Endometrial microvascular endothelial cells (primary cell): ENCODE data around the gene CPED1. TPM values are rescaled to one million over a fixed set of nuclear protein-coding genes. Genes with fewer than 3 reads are reported as not detected.

Experiments used
- in situ Hi-C: cut with HindIII; loops from 2 replicates; pipeline ENCODE4 v1.10.0; 2017; ENCODE audit warnings: low sequenced_read_pairs, low pct_unique_long_range_greater_than_20kb; ENCODE audit errors: inconsistent ontology term
- total RNA-seq: library from RNA; depleted of rRNA; stranded (reverse); fragments of >200 nt; gene quantifications from one replicate; pipeline ENCODE4 v1.2.3, GENCODE V29; 2015; ENCODE audit errors: inconsistent ontology term

Gene CPED1
- 4.9 TPM for total RNA-seq

GRCh38 chr7:120988591-120989256, at the start of gene CPED1:
CPED1 (plus strand) TSS chr7:120988711; CDS start chr7:120989622, 911 bp downstream.
- in situ Hi-C loops = no loop called here

- in situ Hi-C loops = no loop called here
Measured at GRCh38 chr7:120939345-120939744, 49.2 kb upstream of the CPED1 start.

DNA sequence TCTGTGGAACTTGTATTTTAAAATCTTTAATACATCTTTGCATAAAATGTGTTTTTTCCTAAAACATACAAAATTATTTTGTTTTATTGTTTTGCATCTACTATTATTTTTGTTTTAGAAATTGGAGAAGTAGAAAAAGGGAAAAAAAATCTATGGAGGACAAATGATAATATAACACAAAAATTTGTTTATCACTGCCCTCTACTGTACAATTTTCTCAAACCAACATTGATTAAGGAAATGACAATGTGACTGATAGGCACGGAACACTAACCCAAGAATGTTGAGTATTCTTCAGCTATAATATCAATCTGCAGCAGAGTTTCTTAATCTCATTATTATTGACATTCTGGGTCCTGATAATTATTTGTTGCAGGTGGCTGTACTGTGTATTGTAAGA, 47.4 kb upstream of the CPED1 start:
- in situ Hi-C loops = no loop called here

GRCh38 chr7:120941856-120942255, 46.7 kb upstream of the CPED1 start:
- in situ Hi-C loops = no loop called here

GRCh38 chr7:120942861-120943260, 45.6 kb upstream of the CPED1 start:
- in situ Hi-C loops = no loop called here

GRCh38 chr7:120944826-120945562, 43.5 kb upstream of the CPED1 start:
- in situ Hi-C loops = no loop called here

GRCh38 chr7:120947980-120948379, 40.5 kb upstream of the CPED1 start:
- in situ Hi-C loops = no loop called here

- in situ Hi-C loops = no loop called here
Measured at GRCh38 chr7:120949393-120949911, 39.1 kb upstream of the CPED1 start.

DNA sequence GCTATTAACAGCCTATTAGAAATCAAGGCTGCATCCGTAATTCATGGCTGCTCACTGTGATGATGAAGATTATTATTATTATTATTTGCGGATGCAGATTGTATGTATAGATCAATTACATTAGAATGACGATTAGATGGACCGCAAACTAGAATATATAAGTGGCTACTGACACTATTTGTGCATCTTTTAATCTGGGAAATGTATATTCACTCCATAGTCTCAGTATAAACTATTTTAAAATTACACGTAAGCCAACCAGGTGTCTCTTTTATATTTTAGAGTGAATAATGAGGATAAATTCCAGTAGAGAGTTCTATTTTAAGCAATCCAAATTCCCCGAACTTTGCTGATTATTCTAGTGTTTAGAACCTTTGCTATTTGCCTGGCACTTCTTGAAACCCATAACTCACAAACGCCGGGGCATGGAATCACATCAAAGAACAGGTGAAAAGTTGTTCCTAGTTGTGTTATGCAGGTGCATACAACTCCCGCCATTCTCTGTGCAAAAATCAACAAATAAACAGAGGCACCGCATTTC, 38.4 kb upstream of the CPED1 start:
- in situ Hi-C loops = no loop called here

- in situ Hi-C loops = no loop called here
Measured at GRCh38 chr7:120950539-120951308, 37.8 kb upstream of the CPED1 start, which contains the start of gene ING3. ING3 (plus strand) TSS chr7:120950777; CDS start chr7:120950897, 120 bp downstream.

DNA sequence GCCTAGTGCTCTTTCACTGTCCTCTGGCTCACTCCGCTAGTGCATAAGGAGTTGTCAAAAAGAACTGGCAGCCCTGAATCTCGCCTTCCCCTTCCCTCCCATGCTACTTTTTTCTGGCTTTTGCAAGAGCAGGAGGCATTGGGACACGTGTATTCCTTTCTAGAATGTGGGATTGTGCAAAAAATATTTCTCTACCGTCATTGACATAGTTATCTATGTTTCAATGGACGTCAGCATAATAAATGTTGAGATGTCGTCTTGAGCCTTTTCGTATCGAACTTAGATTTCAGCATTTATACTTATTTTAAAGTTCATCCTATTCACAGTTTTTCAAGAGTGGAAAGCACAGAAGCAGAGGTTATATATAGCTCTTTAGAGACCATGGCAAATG, 37.2 kb upstream of the CPED1 start:
- in situ Hi-C loops = no loop called here

GRCh38 chr7:120951826-120952225, 36.7 kb upstream of the CPED1 start:
- in situ Hi-C loops = no loop called here

- in situ Hi-C loops = no loop called here
Measured at GRCh38 chr7:120955577-120956149, 32.8 kb upstream of the CPED1 start.

DNA sequence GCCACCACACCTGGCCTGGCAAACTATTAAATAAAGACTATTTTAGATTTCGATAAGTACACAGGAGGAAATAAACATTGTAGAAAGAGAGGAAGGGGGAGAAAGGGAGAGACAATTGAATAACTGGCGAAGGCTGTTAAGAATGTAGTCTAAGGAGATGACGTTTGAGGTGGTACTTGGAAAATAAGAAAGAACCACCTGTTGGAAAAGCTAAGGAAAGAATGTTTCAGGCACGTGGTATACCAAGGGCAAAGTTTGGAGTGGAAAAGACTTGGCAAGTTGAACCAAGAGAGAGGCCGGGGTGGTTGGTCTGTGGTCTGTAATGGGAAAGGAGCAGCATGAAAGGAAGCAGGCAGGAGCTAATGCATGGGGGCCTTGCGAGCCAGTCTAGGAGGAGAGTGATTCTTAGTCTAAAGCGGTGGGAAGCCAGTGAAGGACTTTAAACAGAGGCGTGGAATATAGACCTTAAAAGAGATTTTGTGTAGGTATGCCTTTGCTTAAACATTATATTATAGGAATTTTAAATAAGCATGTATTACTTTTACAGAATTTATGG, 28.5 kb upstream of the CPED1 start:
- in situ Hi-C loops = no loop called here

GRCh38 chr7:120960714-120961113, 27.8 kb upstream of the CPED1 start:
- in situ Hi-C loops = no loop called here

DNA sequence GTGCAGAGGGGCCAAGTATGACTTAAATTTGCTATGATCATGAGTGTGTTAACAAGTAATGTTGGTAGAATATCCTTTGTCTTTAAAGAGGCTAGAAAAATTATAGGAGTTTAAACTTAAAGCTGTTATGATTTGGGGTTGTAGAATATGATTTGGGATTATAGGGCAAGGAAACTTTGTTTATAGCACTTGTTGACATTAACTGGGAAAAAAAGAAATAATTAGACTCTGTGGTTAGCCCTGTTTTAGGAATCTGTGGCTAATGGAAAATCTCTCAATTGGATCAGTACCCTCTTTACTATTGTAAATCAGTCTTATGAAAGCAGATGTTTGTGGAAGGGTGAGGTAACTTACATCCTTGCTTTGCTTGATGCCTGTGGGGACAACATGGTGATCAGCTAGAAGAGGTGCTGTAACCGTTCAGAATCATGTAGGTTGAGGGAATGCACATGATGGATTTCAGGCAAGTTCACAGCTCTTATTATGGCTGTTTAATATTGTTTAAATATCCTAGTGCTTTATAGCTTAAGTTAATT, 26.8 kb upstream of the CPED1 start:
- in situ Hi-C loops = no loop called here

- in situ Hi-C loops = no loop called here
Measured at GRCh38 chr7:120964088-120964487, 24.4 kb upstream of the CPED1 start.

DNA sequence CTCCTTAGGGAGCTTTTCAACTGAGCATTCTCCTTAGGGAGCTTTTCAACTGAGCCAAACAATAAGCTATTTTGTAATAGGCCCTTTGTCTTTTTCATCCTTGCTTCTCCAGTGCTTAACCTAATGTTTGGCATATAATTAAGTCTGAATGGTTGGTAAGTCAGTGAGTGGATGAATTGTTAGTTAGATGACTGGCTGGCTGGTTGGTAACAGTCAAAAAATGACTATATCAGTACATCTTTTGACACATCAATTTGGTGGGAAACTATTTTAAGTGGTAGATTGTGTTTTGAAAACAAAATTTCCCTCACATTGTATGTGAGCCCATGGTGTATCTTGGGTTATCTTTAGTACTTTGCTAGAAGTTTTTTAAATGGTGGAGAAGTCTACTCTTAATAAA, 21.6 kb upstream of the CPED1 start:
- in situ Hi-C loops = no loop called here
